C4-2B (cell line): ENCODE data around the gene SERPINA4.

Experiments used
- ZFX ChIP-seq: fragments of 450-650 bp; IDR thresholded peaks from 2 replicates; pipeline ENCODE4 v1.6.1; 2017
- TF ChIP-seq, protein P1 (sequence below): fragments of 450-650 bp; conservative IDR thresholded peaks from 2 replicates; pipeline ENCODE4 v1.5.1; 2017; ENCODE audit warnings: mild to moderate bottlenecking

GRCh38 chr14:94569381-94570001, 8.2 kb downstream of the SERPINA4 start:
- TF ChIP-seq, protein P1, sequence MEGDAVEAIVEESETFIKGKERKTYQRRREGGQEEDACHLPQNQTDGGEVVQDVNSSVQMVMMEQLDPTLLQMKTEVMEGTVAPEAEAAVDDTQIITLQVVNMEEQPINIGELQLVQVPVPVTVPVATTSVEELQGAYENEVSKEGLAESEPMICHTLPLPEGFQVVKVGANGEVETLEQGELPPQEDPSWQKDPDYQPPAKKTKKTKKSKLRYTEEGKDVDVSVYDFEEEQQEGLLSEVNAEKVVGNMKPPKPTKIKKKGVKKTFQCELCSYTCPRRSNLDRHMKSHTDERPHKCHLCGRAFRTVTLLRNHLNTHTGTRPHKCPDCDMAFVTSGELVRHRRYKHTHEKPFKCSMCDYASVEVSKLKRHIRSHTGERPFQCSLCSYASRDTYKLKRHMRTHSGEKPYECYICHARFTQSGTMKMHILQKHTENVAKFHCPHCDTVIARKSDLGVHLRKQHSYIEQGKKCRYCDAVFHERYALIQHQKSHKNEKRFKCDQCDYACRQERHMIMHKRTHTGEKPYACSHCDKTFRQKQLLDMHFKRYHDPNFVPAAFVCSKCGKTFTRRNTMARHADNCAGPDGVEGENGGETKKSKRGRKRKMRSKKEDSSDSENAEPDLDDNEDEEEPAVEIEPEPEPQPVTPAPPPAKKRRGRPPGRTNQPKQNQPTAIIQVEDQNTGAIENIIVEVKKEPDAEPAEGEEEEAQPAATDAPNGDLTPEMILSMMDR: no peak
- TF ChIP-seq ZFX: no peak
